T-helper 1 cell treated with Interleukin-12 subunit alpha and Interleukin-12 subunit beta and Interleukin-4 antibody, amounts not matched to agents 30 μg/mL and 1 μg/mL, for 36 hours (primary cell): ENCODE data around the gene MYO3B.

Source experiments
- H3K27ac Mint-ChIP-seq: one replicate; pipeline ENCODE4 v1.8.0; 2021; ENCODE audit warnings: mild to moderate bottlenecking, mixed read lengths
- H3K27me3 Mint-ChIP-seq: one replicate; pipeline ENCODE4 v1.8.0; 2021; ENCODE audit warnings: low read depth, mixed read lengths
- H3K36me3 Mint-ChIP-seq: one replicate; pipeline ENCODE4 v1.8.0; 2021; ENCODE audit warnings: low read depth, mixed read lengths
- H3K4me1 Mint-ChIP-seq: one replicate; pipeline ENCODE4 v1.8.0; 2021; ENCODE audit warnings: low read depth, mixed read lengths
- H3K4me3 Mint-ChIP-seq: one replicate; pipeline ENCODE4 v1.8.0; 2021; ENCODE audit warnings: mild to moderate bottlenecking, moderate library complexity, mixed read lengths
- H3K9me3 Mint-ChIP-seq: one replicate; pipeline ENCODE4 v1.8.0; 2021; ENCODE audit warnings: mixed read lengths

The MYO3B gene

GRCh38 chr2:170177950-170178781 is at the start of gene MYO3B:
TSS of gene MYO3B (plus strand) at chr2:170178147. CDS start at chr2:170178288, 141 bp downstream.
- no peak within 1 kb of the TSS for H3K4me3 Mint-ChIP-seq
- no peaks in the 10 kb centered on the region for H3K9me3 Mint-ChIP-seq
- H3K4me1 Mint-ChIP-seq, result peaks cover 4% of the 10 kb centered on the region
- no peak within 1 kb of the TSS for H3K27ac Mint-ChIP-seq
- no peaks in the 10 kb centered on the region for H3K36me3 Mint-ChIP-seq
- no peaks in the 10 kb centered on the region for H3K27me3 Mint-ChIP-seq

DNA sequence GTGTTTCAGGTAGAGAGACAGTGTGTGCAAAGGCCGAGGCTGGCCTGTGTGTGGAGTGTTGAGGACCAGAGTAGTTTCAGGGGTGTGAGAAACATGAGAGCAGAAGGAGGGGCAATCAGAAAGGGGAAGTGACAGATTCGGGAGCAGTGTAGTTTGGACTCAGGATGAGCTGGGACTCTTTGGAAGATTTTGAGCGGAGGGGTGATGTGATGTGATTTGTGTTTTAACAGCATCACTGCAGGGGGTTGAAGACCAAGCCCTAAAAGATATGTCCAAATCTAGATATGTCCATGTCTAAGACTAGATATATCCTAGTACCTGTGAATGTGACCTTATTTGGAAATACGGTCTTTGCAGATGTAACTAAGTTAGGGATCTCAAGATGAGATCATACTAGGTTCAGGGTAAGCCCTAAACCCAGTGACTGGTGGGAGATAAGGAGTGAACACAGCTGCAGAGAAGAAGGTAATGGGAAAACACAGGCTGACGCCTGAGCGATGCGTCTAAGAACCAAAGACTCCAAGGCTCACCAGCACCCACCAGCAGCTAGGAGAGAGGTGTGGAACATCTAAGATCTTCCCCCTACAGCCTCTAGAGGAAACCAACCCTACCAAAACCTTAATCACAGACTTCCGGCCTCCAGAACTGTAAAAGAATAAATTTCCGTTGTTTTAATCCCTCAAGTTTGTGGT is 38.5 kb upstream of the MYO3B start:
- no peak overlapping the region for H3K4me3 Mint-ChIP-seq
- H3K27ac Mint-ChIP-seq, result no peak overlapping the region
- no peaks in the 10 kb centered on the region for H3K4me1 Mint-ChIP-seq
- peaks cover 4% of the 10 kb centered on the region for H3K9me3 Mint-ChIP-seq
- peaks cover 11% of the 10 kb centered on the region for H3K27me3 Mint-ChIP-seq
- no peaks in the 10 kb centered on the region for H3K36me3 Mint-ChIP-seq

DNA sequence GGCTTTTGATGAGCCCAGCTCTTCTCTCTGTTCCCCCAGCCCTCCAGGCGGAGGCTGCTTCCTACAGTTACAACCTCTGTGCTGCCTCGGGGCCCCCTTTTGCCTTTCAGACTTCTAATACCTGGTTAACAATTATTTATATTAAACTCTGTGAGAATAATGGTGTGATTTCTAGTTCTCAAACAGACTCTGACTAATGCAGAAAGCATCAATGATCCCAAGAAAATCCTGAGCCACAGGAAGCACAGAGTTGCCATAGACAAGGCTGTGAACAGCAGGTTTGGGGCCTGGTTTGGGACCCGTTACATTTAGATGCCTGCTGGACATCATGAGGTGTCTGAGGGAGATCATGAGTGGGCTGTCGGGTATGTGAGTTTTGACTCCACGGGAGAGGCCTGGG is 37.4 kb upstream of the MYO3B start:
- no peak overlapping the region for H3K27ac Mint-ChIP-seq
- H3K9me3 Mint-ChIP-seq, result peaks cover 4% of the 10 kb centered on the region
- H3K36me3 Mint-ChIP-seq, result no peaks in the 10 kb centered on the region
- H3K4me3 Mint-ChIP-seq, result no peak overlapping the region
- H3K27me3 Mint-ChIP-seq, result peaks cover 11% of the 10 kb centered on the region
- no peaks in the 10 kb centered on the region for H3K4me1 Mint-ChIP-seq

- Mint-ChIP-seq H3K9me3 (no peaks in the 10 kb centered on the region), H3K27ac (no peak overlapping the region)
Observed at GRCh38 chr2:170141865-170142264, 36.1 kb upstream of the MYO3B start.

DNA sequence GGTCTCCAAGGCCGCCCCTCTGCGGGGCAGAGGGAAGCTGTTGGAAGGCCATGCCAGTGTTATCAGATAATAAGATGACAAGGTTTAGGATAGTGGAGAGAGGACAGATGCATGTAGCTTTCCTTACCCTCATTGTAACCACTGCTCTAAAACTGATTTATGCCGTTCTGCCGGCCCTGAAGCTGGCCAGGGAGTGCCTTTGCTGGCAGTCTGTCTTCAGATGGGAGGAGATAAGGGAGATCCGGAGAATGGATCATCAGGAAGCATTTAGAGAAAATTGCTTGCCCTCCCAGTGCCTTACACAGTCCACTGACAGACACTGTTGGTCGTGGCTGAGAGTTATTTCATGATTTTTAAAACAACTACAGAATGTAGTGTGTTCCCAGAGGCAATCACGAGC is 35.4 kb upstream of the MYO3B start:
- Mint-ChIP-seq H3K36me3 (no peaks in the 10 kb centered on the region), H3K27me3 (peaks cover 8% of the 10 kb centered on the region), H3K4me1 (no peaks in the 10 kb centered on the region), H3K9me3 (no peaks in the 10 kb centered on the region), H3K4me3 (no peak overlapping the region), H3K27ac (no peak overlapping the region)

More at GRCh38 chr2:170141865-170142264, 36.1 kb upstream of the MYO3B start:
- H3K4me3 Mint-ChIP-seq, result no peak overlapping the region
- H3K36me3 Mint-ChIP-seq, result no peaks in the 10 kb centered on the region
- H3K4me1 Mint-ChIP-seq, result no peaks in the 10 kb centered on the region
- peaks cover 10% of the 10 kb centered on the region for H3K27me3 Mint-ChIP-seq

DNA sequence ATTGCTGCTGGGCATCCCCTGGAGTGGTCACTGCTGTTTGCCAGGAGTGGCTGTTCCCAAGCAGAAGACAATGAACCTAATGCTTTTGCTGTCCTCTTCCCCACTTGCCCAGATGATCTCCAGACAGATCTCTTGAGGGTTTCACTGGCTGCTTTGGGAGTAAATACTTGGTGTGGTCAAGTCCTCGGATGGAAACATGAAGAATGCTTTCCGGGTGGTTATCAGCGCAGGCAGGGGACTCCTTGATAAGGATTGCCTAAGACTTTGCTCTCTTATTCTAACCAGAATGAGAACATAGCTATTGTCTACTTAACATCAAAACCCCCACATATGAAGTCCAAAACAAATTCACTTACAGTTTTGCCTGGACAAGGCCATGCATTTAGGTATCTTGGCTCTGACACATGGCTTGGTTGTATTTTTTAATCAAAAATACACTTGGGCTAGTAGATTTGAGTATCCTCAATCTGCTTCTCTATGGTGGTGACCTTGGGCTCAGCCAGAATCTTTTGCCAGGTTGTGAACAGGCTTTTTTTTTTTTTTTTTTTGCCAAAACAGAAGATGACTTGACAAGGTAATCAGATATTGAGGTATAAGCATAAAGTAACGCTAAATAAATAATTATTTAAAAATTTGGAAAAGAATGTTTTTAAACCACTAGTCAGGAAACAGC is 34.8 kb upstream of the MYO3B start:
- H3K27ac Mint-ChIP-seq, result no peak overlapping the region
- H3K9me3 Mint-ChIP-seq, result no peaks in the 10 kb centered on the region
- H3K4me1 Mint-ChIP-seq, result no peaks in the 10 kb centered on the region
- peaks cover 8% of the 10 kb centered on the region for H3K27me3 Mint-ChIP-seq
- no peaks in the 10 kb centered on the region for H3K36me3 Mint-ChIP-seq
- no peak overlapping the region for H3K4me3 Mint-ChIP-seq

DNA sequence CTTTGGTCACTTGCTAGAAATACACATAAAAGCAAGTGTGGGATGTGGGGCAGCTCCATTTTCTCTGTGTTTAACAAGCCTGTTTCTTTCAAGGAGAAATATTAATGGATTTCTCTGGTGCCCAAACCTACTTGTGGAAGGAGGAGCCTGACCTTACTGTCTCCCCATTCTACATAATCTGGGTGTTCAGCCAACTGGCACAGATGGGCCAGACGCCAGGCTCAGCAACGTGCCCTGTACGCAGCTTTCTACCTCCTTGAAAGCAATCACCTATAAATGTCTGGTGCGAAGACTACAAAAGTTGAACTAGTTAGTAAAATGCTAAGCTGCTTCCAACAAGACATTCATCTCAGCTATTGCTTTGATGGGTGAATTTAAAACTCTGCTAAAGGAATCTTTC is 33.2 kb upstream of the MYO3B start:
- peaks cover 8% of the 10 kb centered on the region for H3K27me3 Mint-ChIP-seq
- no peaks in the 10 kb centered on the region for H3K36me3 Mint-ChIP-seq

DNA sequence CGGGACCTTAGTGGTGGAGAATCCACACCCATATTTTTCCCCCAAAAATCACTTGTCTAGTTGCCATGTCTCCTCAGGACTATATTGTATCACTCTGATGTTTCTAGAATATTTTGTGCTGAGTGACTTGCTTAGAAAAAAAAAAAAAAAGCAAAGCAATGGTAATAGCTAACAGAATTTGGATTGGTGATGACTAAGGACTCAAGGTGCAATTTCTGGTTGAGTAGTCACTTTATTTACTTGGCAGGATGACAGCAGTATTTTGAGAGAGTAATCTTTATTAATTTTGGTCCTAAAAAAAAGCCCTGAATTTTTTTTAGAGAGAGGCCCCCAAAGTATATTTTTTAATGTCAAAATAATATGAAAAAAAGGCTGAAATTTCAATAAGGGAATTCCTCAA is 32.8 kb upstream of the MYO3B start:
- no peaks in the 10 kb centered on the region for H3K36me3 Mint-ChIP-seq
- H3K27me3 Mint-ChIP-seq, result peaks cover 8% of the 10 kb centered on the region
- no peak overlapping the region for H3K27ac Mint-ChIP-seq

More for the DNA sequence above, 33.2 kb upstream of the MYO3B start:
- H3K27ac Mint-ChIP-seq, result no peak overlapping the region
- H3K4me3 Mint-ChIP-seq, result no peak overlapping the region
- no peaks in the 10 kb centered on the region for H3K4me1 Mint-ChIP-seq
- no peaks in the 10 kb centered on the region for H3K9me3 Mint-ChIP-seq

GRCh38 chr2:170145675-170146432 is 32.1 kb upstream of the MYO3B start:
- Mint-ChIP-seq H3K4me3 (no peak overlapping the region), H3K27ac (no peak overlapping the region), H3K36me3 (no peaks in the 10 kb centered on the region), H3K9me3 (no peaks in the 10 kb centered on the region), H3K27me3 (peaks cover 8% of the 10 kb centered on the region), H3K4me1 (no peaks in the 10 kb centered on the region)

More for the DNA sequence above, 32.8 kb upstream of the MYO3B start:
- Mint-ChIP-seq H3K4me1 (no peaks in the 10 kb centered on the region), H3K9me3 (no peaks in the 10 kb centered on the region), H3K4me3 (no peak overlapping the region)

DNA sequence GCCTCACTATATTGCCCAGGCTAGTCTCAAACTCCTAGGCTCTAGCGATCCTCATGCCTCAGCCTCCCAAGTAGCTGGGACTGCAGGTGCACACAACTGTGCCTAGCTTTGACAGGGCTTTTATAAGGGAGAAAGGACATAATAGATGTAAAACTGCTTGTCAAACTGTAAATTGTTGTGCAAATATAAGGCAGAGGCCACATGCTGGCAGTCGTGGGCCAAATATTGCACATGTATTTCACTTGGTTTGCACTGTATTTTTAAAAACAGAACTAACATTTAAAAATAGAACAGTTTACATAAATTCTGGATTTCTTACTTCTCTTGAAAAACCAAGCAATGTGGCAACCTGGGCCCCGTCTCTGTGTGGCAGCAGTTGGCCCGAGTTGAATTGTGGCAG is 31.2 kb upstream of the MYO3B start:
- no peak overlapping the region for H3K27ac Mint-ChIP-seq
- H3K27me3 Mint-ChIP-seq, result peaks cover 8% of the 10 kb centered on the region
- no peaks in the 10 kb centered on the region for H3K4me1 Mint-ChIP-seq
- no peaks in the 10 kb centered on the region for H3K9me3 Mint-ChIP-seq
- no peaks in the 10 kb centered on the region for H3K36me3 Mint-ChIP-seq
- H3K4me3 Mint-ChIP-seq, result no peak overlapping the region

DNA sequence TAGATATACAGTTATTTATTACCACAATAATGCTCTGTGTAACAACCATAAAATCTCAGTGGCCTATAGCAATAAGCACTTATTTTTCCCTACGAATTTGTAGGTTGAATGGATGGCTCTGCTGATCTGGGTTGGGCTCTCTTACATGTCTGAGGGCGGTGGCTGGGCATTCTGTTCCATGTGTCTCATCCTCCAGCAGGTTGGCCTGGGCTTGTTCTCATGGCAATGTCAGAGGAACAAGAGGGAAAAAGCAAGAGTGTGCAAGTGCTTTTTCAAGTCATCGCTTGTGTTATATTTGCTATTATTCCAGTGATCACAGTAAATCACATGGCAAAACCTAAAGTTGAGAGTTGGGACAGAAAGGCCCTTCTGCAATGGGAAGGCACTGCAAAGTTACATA is 30.4 kb upstream of the MYO3B start:
- Mint-ChIP-seq H3K9me3 (no peaks in the 10 kb centered on the region), H3K4me1 (no peaks in the 10 kb centered on the region), H3K27me3 (peaks cover 8% of the 10 kb centered on the region), H3K27ac (no peak overlapping the region), H3K4me3 (no peak overlapping the region), H3K36me3 (no peaks in the 10 kb centered on the region)

- no peaks in the 10 kb centered on the region for H3K36me3 Mint-ChIP-seq
Observed at GRCh38 chr2:170148161-170148560, 29.8 kb upstream of the MYO3B start.

DNA sequence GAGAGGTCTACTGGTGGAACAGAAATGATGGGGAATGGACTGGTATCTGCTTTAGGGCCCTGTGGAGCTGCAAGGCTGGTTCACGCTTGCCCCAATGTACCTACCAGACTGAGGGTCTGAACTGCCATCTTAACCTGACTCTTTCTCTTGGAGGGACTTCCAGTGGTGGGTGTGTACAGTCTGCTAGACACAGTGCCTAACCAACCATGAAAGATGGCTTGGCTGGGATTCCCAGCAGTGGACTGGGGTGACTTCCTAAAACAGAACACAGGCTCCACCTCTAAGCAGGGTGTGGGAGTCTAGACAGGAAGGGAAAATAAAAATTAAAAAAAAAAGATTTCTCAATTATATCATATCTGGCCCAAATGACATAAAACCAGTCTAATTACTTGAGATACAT is 25.5 kb upstream of the MYO3B start:
- no peaks in the 10 kb centered on the region for H3K36me3 Mint-ChIP-seq
- H3K9me3 Mint-ChIP-seq, result no peaks in the 10 kb centered on the region
- no peaks in the 10 kb centered on the region for H3K4me1 Mint-ChIP-seq
- H3K27ac Mint-ChIP-seq, result no peak overlapping the region
- no peak overlapping the region for H3K4me3 Mint-ChIP-seq
- H3K27me3 Mint-ChIP-seq, result peaks cover 3% of the 10 kb centered on the region

More at GRCh38 chr2:170148161-170148560, 29.8 kb upstream of the MYO3B start:
- no peak overlapping the region for H3K27ac Mint-ChIP-seq
- H3K27me3 Mint-ChIP-seq, result peaks cover 8% of the 10 kb centered on the region
- no peaks in the 10 kb centered on the region for H3K4me1 Mint-ChIP-seq
- no peaks in the 10 kb centered on the region for H3K9me3 Mint-ChIP-seq
- no peak overlapping the region for H3K4me3 Mint-ChIP-seq

DNA sequence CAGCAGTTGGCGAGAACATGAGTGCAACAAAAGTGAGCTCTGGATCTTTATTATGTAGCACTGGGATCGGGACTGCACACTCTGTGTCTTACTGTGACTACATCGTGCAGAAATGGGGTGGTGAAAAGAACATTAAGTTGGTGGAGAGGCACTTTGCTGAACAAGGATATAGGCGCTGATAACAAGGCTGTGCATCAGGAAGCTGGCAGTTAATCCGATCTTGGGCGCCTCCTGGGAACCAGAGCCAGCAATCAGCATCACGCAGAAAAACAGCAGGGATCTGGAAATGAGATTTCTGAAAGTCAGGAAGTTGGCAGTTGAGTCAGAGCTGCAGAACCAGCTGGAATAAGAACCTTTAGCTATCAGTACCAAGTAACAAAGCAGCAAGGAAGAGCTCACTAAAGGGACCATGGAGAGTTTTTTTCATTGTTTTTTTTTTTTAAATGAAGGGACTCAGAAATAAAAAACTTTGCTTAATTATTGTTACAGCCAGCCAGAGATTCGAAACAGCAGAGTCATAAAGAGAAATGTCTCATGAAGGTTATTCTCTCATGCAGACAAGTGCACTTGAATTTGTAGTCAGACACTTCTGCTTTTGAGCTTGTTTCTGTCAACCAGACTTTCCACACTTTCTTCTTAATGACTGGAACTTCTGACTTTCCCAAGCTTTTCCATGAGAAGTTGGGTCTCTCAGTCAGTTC is 22.8 kb upstream of the MYO3B start:
- Mint-ChIP-seq H3K9me3 (no peaks in the 10 kb centered on the region), H3K36me3 (no peaks in the 10 kb centered on the region), H3K4me1 (no peaks in the 10 kb centered on the region), H3K27me3 (peaks cover 3% of the 10 kb centered on the region), H3K27ac (no peak overlapping the region), H3K4me3 (no peak overlapping the region)
